ENCODE results near the gene KIAA0232. TPM values are rescaled to one million over a fixed set of nuclear protein-coding genes. Genes with fewer than 3 reads are reported as not detected.

The KIAA0232 gene
- total RNA-seq, 1 donor from 2014 or later = 15.9 TPM

DNA sequence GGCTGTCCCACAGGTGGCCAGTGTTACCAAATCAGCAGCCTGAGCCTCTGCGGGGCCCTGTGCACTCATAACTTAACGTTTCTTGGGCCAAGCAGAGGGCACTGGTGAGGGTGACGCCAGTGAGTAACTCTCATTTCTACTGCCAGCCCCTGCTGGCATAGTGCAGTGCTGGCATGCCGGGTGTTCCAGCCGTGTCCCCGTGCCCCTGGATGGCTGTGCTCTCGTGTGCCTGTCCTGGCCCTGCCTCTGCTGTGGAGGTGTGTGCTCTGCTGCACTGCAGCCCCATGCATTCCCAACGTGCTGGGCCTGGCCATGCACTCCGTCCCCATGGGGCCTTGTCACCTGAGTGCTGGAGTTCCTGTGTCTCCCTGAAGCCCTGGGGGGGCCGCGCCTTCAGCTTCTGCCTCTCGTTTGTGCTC is 141.8 kb downstream of the KIAA0232 start:
- Histone ChIP-seq H3K4me1 (peaks cover 4% of the 10 kb centered on the region in 2 donors), H3K27me3 (no peaks in the 10 kb centered on the region), H3K4me3 (no peak overlapping the region), H3K27ac (peak overlapping the region in 1 of 2 donors; percentile 36), H3K36me3 (peaks cover 15 to 21% of the 10 kb centered on the region in 2 donors), H3K9me3 (no peaks in the 10 kb centered on the region)
- TF ChIP-seq, protein P1, sequence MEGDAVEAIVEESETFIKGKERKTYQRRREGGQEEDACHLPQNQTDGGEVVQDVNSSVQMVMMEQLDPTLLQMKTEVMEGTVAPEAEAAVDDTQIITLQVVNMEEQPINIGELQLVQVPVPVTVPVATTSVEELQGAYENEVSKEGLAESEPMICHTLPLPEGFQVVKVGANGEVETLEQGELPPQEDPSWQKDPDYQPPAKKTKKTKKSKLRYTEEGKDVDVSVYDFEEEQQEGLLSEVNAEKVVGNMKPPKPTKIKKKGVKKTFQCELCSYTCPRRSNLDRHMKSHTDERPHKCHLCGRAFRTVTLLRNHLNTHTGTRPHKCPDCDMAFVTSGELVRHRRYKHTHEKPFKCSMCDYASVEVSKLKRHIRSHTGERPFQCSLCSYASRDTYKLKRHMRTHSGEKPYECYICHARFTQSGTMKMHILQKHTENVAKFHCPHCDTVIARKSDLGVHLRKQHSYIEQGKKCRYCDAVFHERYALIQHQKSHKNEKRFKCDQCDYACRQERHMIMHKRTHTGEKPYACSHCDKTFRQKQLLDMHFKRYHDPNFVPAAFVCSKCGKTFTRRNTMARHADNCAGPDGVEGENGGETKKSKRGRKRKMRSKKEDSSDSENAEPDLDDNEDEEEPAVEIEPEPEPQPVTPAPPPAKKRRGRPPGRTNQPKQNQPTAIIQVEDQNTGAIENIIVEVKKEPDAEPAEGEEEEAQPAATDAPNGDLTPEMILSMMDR (IDR thresholded peaks at IDR 0.05) = no peak
- DNase-seq (ENCODE audit: low spot score in 2 of 2) = no peak
- intact Hi-C loops (cut with DNase I) = no loop called here

DNA sequence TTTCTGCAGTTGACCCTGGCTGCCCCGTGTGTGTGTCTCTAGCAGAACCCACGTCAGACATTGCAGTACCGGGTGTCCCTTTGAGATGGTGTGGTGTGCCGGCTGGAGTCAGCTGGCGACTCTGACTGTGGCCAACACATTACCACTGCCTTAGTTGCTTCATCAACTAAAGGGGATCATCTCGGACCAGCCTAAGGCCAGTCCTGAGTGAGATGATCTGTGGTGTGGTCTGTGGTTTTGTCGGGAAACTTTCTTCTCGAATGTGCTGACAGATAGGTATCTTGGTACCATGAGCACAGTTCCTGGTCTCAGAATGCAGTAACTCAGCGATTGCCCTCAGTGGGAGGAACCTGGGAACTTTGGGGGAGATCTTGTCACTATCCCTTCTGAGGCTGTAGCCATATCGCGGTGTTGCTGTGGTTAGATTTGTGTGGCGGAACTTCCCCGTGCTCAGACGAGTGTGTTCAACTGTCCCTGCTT is 142.9 kb downstream of the KIAA0232 start:
- Histone ChIP-seq H3K36me3 (peaks cover 15 to 21% of the 10 kb centered on the region in 2 donors), H3K9me3 (no peaks in the 10 kb centered on the region), H3K4me3 (no peak overlapping the region), H3K27ac (peak overlapping the region; percentile 34 to 52), H3K27me3 (no peaks in the 10 kb centered on the region), H3K4me1 (peaks cover 4% of the 10 kb centered on the region in 2 donors)
- intact Hi-C loops (cut with DNase I) = no loop called here
- DNase-seq (ENCODE audit: low spot score in 2 of 2) = peak in 1 of 2 donors; percentile 43
- TF ChIP-seq, protein P1 (IDR thresholded peaks at IDR 0.05) = no peak

DNA sequence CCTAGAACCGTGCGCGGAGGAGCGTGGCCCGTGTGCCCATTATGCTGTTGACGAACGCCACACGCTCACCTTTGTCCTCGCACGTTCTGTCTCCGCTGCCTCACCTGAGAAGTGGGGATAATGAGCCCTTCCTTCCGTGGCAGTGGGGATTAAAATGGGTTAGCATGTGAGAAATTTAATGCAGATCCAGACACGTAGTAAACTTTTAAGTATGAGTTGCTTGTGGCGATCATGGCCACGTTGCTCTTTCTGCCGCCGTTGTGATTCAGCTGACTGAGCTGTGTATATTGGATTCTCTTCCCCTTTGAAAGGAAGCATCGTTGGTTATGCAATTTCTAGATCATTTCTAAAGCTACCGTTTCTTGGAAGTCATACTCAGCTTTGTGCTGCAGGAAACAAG is 143.6 kb downstream of the KIAA0232 start:
- DNase-seq (ENCODE audit: low spot score in 2 of 2) = no peak
- TF ChIP-seq, protein P1 (IDR thresholded peaks at IDR 0.05) = no peak
- Histone ChIP-seq H3K4me1 (peaks cover 2 to 4% of the 10 kb centered on the region in 2 donors), H3K9me3 (no peaks in the 10 kb centered on the region), H3K27me3 (no peaks in the 10 kb centered on the region), H3K36me3 (peaks cover 15 to 21% of the 10 kb centered on the region in 2 donors), H3K4me3 (no peak overlapping the region), H3K27ac (peak overlapping the region; percentile 34 to 52)
- intact Hi-C loops (cut with DNase I) = no loop called here

DNA sequence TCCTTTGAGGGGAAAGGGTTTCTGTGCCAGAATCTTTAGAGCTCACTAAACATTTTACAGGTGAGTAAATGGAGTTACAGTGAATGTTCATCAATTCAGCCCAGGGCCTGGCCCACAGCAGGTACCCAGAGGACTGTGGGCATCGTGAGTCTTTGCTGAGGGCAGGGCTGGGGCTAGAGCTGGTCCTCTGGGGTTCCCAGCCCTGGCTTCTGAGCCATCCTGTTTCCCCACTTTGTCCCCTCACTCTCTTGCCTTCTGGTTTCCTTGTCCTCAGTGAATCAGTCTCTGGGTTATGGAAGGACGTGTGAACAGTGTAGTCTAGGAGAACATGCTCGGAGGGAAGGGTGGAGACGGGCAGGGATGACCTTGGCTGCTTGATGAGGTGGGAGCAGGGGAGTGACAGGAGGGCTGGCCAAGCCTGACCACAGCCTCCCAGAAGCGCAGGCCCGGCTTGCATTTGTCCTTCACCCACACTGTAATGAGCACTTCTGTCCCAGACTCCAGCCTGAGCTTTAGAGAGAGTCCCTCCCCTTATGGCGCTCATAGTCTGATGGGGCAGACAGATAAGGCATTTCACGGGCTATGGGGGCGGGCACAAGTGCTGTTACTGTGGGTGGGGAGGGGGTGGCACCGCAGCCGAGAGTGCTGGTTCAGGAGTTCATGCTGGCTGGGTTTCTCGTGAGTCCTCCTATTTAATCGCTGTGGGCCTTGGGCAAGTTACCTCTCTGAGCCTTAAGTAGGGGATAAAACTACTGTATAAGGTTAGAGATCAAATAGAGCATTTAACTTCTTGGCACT is 144.4 kb downstream of the KIAA0232 start:
- DNase-seq (ENCODE audit: low spot score in 2 of 2) = no peak

DNA sequence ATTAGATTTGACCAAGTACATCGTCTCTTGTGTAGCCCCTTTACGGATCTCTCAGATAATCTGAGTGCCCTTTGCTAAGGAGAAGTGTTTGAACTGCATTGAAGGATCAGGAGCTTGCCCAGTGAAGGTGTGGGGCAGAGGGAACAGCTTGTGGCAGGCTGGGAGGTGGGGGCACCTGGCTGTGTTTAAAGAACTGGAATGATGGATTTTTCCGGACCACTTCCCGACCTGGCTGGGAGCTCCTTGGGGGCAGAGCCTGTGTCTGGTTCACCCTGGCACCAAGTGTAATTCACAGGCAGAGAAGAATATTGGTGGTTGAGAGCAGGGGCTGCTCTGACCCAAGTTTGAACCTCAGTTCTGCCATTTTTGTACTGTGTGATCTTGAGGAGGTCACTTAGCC is 145.6 kb downstream of the KIAA0232 start:
- DNase-seq (ENCODE audit: low spot score in 2 of 2) = no peak
- Histone ChIP-seq H3K4me1 (peaks cover 2 to 4% of the 10 kb centered on the region in 2 donors), H3K9me3 (no peaks in the 10 kb centered on the region), H3K27ac (no peak overlapping the region), H3K27me3 (no peaks in the 10 kb centered on the region), H3K4me3 (no peak overlapping the region), H3K36me3 (peaks cover 15 to 21% of the 10 kb centered on the region in 2 donors)
- TF ChIP-seq, protein P1 (IDR thresholded peaks at IDR 0.05) = no peak
- intact Hi-C loops (cut with DNase I) = no loop called here

More for the DNA sequence above, 144.4 kb downstream of the KIAA0232 start:
- Histone ChIP-seq H3K27ac (peak overlapping the region in 1 of 2 donors; percentile 2), H3K27me3 (no peaks in the 10 kb centered on the region), H3K9me3 (no peaks in the 10 kb centered on the region), H3K36me3 (peaks cover 15 to 21% of the 10 kb centered on the region in 2 donors), H3K4me1 (peaks cover 2 to 4% of the 10 kb centered on the region in 2 donors), H3K4me3 (no peak overlapping the region)
- TF ChIP-seq, protein P1 (IDR thresholded peaks at IDR 0.05) = no peak
- intact Hi-C loops (cut with DNase I) = no loop called here
